SK-N-SH (cell line): Measurements from ENCODE around the gene TMEM174. TPM values are rescaled to one million over a fixed set of nuclear protein-coding genes. Genes with fewer than 3 reads are reported as not detected.

Experiments
- CTCF ChIA-PET: fragments of 300-600, 350-600 bp; formaldehyde crosslinking; extraction: SDS; loops from one replicate; lab custom pipeline; 2021; lab: Yijun Ruan, JAX
- POLR2A ChIA-PET: fragments of 350-600 bp; sonication (Branson Sonifier 250); formaldehyde crosslinking; extraction: SDS; loops from one replicate; lab custom pipeline; 2020; ENCODE audit warnings: antibody characterized with exemption, inconsistent platforms; lab: Yijun Ruan, JAX
- DNase-seq: peaks from one replicate; pipeline ENCODE4 v3.0.0; 2012
- H2AFZ ChIP-seq: fragments of 200-600 bp; sonication (generic); 2 replicates; pipeline ENCODE4 v1.8.1; 2016; ENCODE audit warnings: antibody characterized with exemption, mild to moderate bottlenecking, low read depth
- H3F3A ChIP-seq: fragments of 200-600 bp; sonication (generic); replicated peaks from 2 replicates; pipeline ENCODE3; 2016; ENCODE audit warnings: antibody characterized with exemption, mild to moderate bottlenecking; ENCODE audit not compliant: insufficient read depth
- H3K27ac ChIP-seq, 2 experiments: fragments of 200-500 bp in 1 of 2; fragments of 200-600 bp in 1 of 2; sonication (Bioruptor generic) in 1 of 2; sonication (generic), shearing (Covaris generic) in 1 of 2; 2 replicates each; pipeline versions ENCODE4 v1.5.1 to v1.6.1; 2014 to 2016; ENCODE audit warnings: low read depth in 2 of 2, inconsistent platforms in 1 of 2, low read length in 1 of 2, mild to moderate bottlenecking in 1 of 2, mixed read lengths in 1 of 2
- H3K27me3 ChIP-seq: fragments of 200-600 bp; sonication (generic), shearing (Covaris generic); 2 replicates; pipeline ENCODE4 v1.6.1; 2016; ENCODE audit warnings: mixed run types; ENCODE audit not compliant: insufficient read depth
- H3K36me3 ChIP-seq, 2 experiments: fragments of 200-500 bp in 1 of 2; fragments of 200-600 bp in 1 of 2; sonication (Bioruptor generic) in 1 of 2; sonication (generic) in 1 of 2; replicated peaks in 1 of 2; 2 replicates each; pipeline versions ENCODE3 to v1.5.1; 2014 to 2016; ENCODE audit warnings: low read length in 1 of 2, mild to moderate bottlenecking in 1 of 2; ENCODE audit not compliant: insufficient read depth in 2 of 2, control insufficient read depth in 1 of 2
- H3K4me1 ChIP-seq, 2 experiments: fragments of 200-500 bp in 1 of 2; fragments of 200-600 bp in 1 of 2; sonication (Bioruptor generic) in 1 of 2; sonication (generic), shearing (Covaris generic) in 1 of 2; 2 replicates each; pipeline versions ENCODE4 v1.5.1 to v1.6.1; 2014 to 2016; ENCODE audit warnings: low read depth in 1 of 2, low read length in 1 of 2, mixed run types in 1 of 2; ENCODE audit not compliant: insufficient read depth in 2 of 2, control insufficient read depth in 1 of 2
- H3K4me2 ChIP-seq: fragments of 200-600 bp; sonication (generic), shearing (Covaris generic); 2 replicates; pipeline ENCODE4 v1.6.1; 2017; ENCODE audit warnings: mixed run types
- H3K4me3 ChIP-seq, 2 experiments: fragments of 200-500 bp in 1 of 2; fragments of 200-600 bp in 1 of 2; sonication (Bioruptor generic) in 1 of 2; sonication (generic), shearing (Covaris generic) in 1 of 2; 2 replicates each; pipeline versions ENCODE4 v1.5.1 to v1.8.1; 2014 to 2016; ENCODE audit warnings: low read depth in 2 of 2, inconsistent platforms in 1 of 2, low read length in 1 of 2, mild to moderate bottlenecking in 1 of 2, mixed read lengths in 1 of 2, moderate library complexity in 1 of 2
- H3K79me2 ChIP-seq: fragments of 200-600 bp; sonication (generic); 2 replicates; pipeline ENCODE4 v1.8.1; 2017; ENCODE audit warnings: mild to moderate bottlenecking; ENCODE audit not compliant: insufficient read depth
- H3K9ac ChIP-seq: fragments of 200-600 bp; sonication (generic); 2 replicates; pipeline ENCODE4 v1.6.1; 2017; ENCODE audit warnings: mixed run types
- H3K9me2 ChIP-seq: fragments of 200-600 bp; sonication (generic); 2 replicates; pipeline ENCODE4 v1.6.1; 2017; ENCODE audit warnings: mixed run types
- H3K9me3 ChIP-seq: fragments of 200-600 bp; sonication (generic); 2 replicates; pipeline ENCODE4 v1.6.1; 2017; ENCODE audit warnings: mixed run types, mild to moderate bottlenecking, moderate library complexity
- H4K20me1 ChIP-seq: fragments of 200-600 bp; sonication (generic); 2 replicates; pipeline ENCODE4 v1.6.1; 2017; ENCODE audit warnings: mild to moderate bottlenecking, mixed run types; ENCODE audit not compliant: insufficient read depth
- ELF1 ChIP-seq: IDR thresholded peaks from 2 replicates; pipeline ENCODE4 v1.4.0; 2012
- EP300 ChIP-seq, 2 experiments: IDR thresholded peaks; 2 replicates each; pipeline versions ENCODE4 v1.4.0 to v1.6.1; 2012; ENCODE audit warnings: borderline replicate concordance in 1 of 2, low read depth in 1 of 2, low read length in 1 of 2
- FOXM1 ChIP-seq: IDR thresholded peaks from 2 replicates; pipeline ENCODE4 v1.4.0; 2012; ENCODE audit warnings: low read depth, mild to moderate bottlenecking
- GATA2 ChIP-seq: sonication (generic); formaldehyde crosslinking; IDR thresholded peaks from 2 replicates; pipeline ENCODE4 v1.5.0; 2020; ENCODE audit warnings: mild to moderate bottlenecking, missing genetic modification reagents
- IRF3 ChIP-seq: fragments of 150-350 bp; IDR thresholded peaks from 2 replicates; pipeline ENCODE4 v1.6.1; 2016; ENCODE audit warnings: mild to moderate bottlenecking, low read depth, low read length
- JUND ChIP-seq: IDR thresholded peaks from 2 replicates; pipeline ENCODE4 v1.4.0; 2012
- MEF2A ChIP-seq: IDR thresholded peaks from 2 replicates; pipeline ENCODE4 v1.4.0; 2012; ENCODE audit warnings: low read depth, borderline replicate concordance
- PBX3 ChIP-seq: IDR thresholded peaks from 2 replicates; pipeline ENCODE4; 2012
- POLR2AphosphoS5 ChIP-seq: IDR thresholded peaks from 2 replicates; pipeline ENCODE4 v1.6.1; 2012; ENCODE audit warnings: low read depth, low read length
- RAD21 ChIP-seq: IDR thresholded peaks from 2 replicates; pipeline ENCODE4 v1.6.1; 2012; ENCODE audit warnings: mild to moderate bottlenecking, low read length
- TCF12 ChIP-seq: IDR thresholded peaks from 2 replicates; pipeline ENCODE4 v1.4.0; 2012
- TEAD4 ChIP-seq: IDR thresholded peaks from 2 replicates; pipeline ENCODE4 v1.4.0; 2012; ENCODE audit warnings: mild to moderate bottlenecking, borderline replicate concordance; ENCODE audit not compliant: insufficient read depth
- USF1 ChIP-seq: IDR thresholded peaks from 2 replicates; pipeline ENCODE4 v1.4.0; 2012; ENCODE audit warnings: low read depth, borderline replicate concordance
- YY1 ChIP-seq: IDR thresholded peaks from 2 replicates; pipeline ENCODE4 v1.4.0; 2012; ENCODE audit warnings: low read depth, mild to moderate bottlenecking
- ZBTB33 ChIP-seq: IDR thresholded peaks from 2 replicates; pipeline ENCODE4 v1.4.0; 2012; ENCODE audit warnings: low read depth, borderline replicate concordance
- WGBS: methylation state at CpG from one replicate; pipeline ENCODE4 v1.1.6; 2017; ENCODE audit warnings: low lambda C conversion rate; 5-methylcytosine and 5-hydroxymethylcytosine counted together
- polyA plus RNA-seq, 3 experiments: library from polyadenylated mRNA; depleted of rRNA; stranded (reverse); fragments of >200 nt; gene quantifications; 2 replicates each; pipeline ENCODE4 v1.2.3, GENCODE V29; 2012

Gene TMEM174
- polyA plus RNA-seq, 1 of the 3 experiments (the other 2 are of a cell fraction), result not detected

GRCh38 chr5:73137563-73138530, 35.1 kb upstream of the TMEM174 start:
- Histone ChIP-seq H3K4me2 (no peak overlapping the region), H3K27me3 (no peaks in the 10 kb centered on the region), H3K4me3 (no peak overlapping the region), H3K27ac (no peak overlapping the region), H3K9me2 (no peaks in the 10 kb centered on the region), H3F3A (no peaks in the 10 kb centered on the region), H3K9ac (no peak overlapping the region), H4K20me1 (no peaks in the 10 kb centered on the region), H3K79me2 (no peaks in the 10 kb centered on the region), H3K4me1 (peaks cover 0 to 2% of the 10 kb centered on the region in 2 experiments; a peak in 1 of 4 replicates), H2AFZ (no peak overlapping the region), H3K9me3 (no peaks in the 10 kb centered on the region), H3K36me3 (no peaks in the 10 kb centered on the region)
- TF ChIP-seq TEAD4 (no peak), YY1 (no peak), FOXM1 (no peak), GATA2 (CRISPR knock-in tag) (no peak), JUND (no peak), TCF12 (no peak), USF1 (no peak)
- CTCF ChIA-PET, result interaction anchor here (0.6 to 1.6 kb wide), 2 partner anchors 64 to 77 kb away, joined by 3 to 5 read pairs; no protein-coding TSS in a partner anchor
- 77% methylated on average over 8 of the region's 10 CpGs for WGBS
- POLR2A ChIA-PET, result no interaction called here
- no peak for DNase-seq

- CTCF ChIA-PET, result interaction anchor here (1.6 kb wide), 1 partner anchor 62 kb away, joined by 5 read pairs; no protein-coding TSS in a partner anchor
- no peak overlapping the region for H3K4me3 ChIP-seq
- no peak overlapping the region for H3K27ac ChIP-seq
- POLR2A ChIA-PET, result no interaction called here
- peaks cover 0 to 2% of the 10 kb centered on the region in 2 experiments; a peak in 1 of 4 replicates for H3K4me1 ChIP-seq
- H3K9me3 ChIP-seq, result no peaks in the 10 kb centered on the region
- DNase-seq, result no peak
- H3K4me2 ChIP-seq, result no peak overlapping the region
- WGBS, result 55% methylated on average over 3 of the region's 3 CpGs
- no peaks in the 10 kb centered on the region for H4K20me1 ChIP-seq
- H3K79me2 ChIP-seq, result no peaks in the 10 kb centered on the region
- H3F3A ChIP-seq, result no peaks in the 10 kb centered on the region
- no peak overlapping the region for H3K9ac ChIP-seq
- H3K27me3 ChIP-seq, result no peaks in the 10 kb centered on the region
- TF ChIP-seq TEAD4 (no peak), IRF3 (no peak), EP300 (IDR thresholded peaks at IDR 0.05; ENCODE audit: borderline replicate concordance in 1 of 2, low read depth in 1 of 2, low read length in 1 of 2) (no peak), MEF2A (no peak), GATA2 (CRISPR knock-in tag) (no peak), ELF1 (no peak), RAD21 (no peak), PBX3 (no peak), ZBTB33 (no peak), POLR2AphosphoS5 (no peak)
- H3K9me2 ChIP-seq, result no peaks in the 10 kb centered on the region
- H2AFZ ChIP-seq, result no peak overlapping the region
- H3K36me3 ChIP-seq, result no peaks in the 10 kb centered on the region
Observed at GRCh38 chr5:73139485-73139884, 33.5 kb upstream of the TMEM174 start.
